K562 (cell line): ENCODE data around the gene MEF2C.

Experiments used
- CTCF ChIP-seq, 3 experiments: IDR thresholded peaks in 2 of 3; conservative IDR thresholded peaks in 1 of 3; 2 replicates each; pipeline ENCODE4 v1.5.1; 2011 to 2012; ENCODE audit warnings: low read length in 3 of 3, mild to moderate bottlenecking in 3 of 3, control low read depth in 2 of 3, improper control_type of control experiment in 1 of 3, inconsistent platforms in 1 of 3, low read depth in 1 of 3, mixed read lengths in 1 of 3, moderate library complexity in 1 of 3; ENCODE audit not compliant: insufficient read depth in 2 of 3
- HMG20A ChIP-seq: fragments of 450-650 bp; formaldehyde crosslinking; conservative IDR thresholded peaks from 2 replicates; pipeline ENCODE4 v1.4.0; 2020; ENCODE audit warnings: mild to moderate bottlenecking, mixed read lengths
- JUN ChIP-seq, 2 experiments: sonication (generic) in 1 of 2; formaldehyde crosslinking in 1 of 2; IDR thresholded peaks; 2 replicates each; pipeline versions ENCODE4 v1.6.1 to v1.8.0; 2012 to 2022; ENCODE audit warnings: borderline replicate concordance in 2 of 2, mild to moderate bottlenecking in 2 of 2, improper control_type of control experiment in 1 of 2, low read depth in 1 of 2, low read length in 1 of 2, missing genetic modification reagents in 1 of 2
- KDM1A ChIP-seq, 2 experiments: fragments of 450-650 bp; IDR thresholded peaks; 2 replicates each; pipeline ENCODE4 v1.6.1; 2016; ENCODE audit warnings: mild to moderate bottlenecking in 2 of 2
- KLF1 ChIP-seq: fragments of 450-650 bp; IDR thresholded peaks from 2 replicates; pipeline ENCODE4 v1.6.1; 2016; ENCODE audit warnings: missing genetic modification characterization, missing compliant biosample characterization
- NFYB ChIP-seq: IDR thresholded peaks from 2 replicates; pipeline ENCODE4 v1.6.1; 2011; ENCODE audit warnings: mild to moderate bottlenecking, moderate library complexity; ENCODE audit not compliant: insufficient read length; ENCODE audit errors: extremely low read depth
- PATZ1 ChIP-seq: fragments of 250-450 bp; sonication (Bioruptor Pico); IDR thresholded peaks from 2 replicates; pipeline ENCODE4 v1.5.0; 2020; ENCODE audit warnings: mild to moderate bottlenecking, borderline replicate concordance
- RBM25 ChIP-seq: fragments of 200-400 bp; formaldehyde crosslinking; IDR thresholded peaks from 2 replicates; pipeline ENCODE4 v1.6.1; 2018; ENCODE audit warnings: low read length, low read depth, moderate library complexity; ENCODE audit not compliant: severe bottlenecking
- THRB ChIP-seq: fragments of 450-650 bp; formaldehyde crosslinking; conservative IDR thresholded peaks from 2 replicates; pipeline ENCODE4 v1.4.0; 2022; ENCODE audit warnings: mild to moderate bottlenecking, missing genetic modification characterization
- ZNF146 ChIP-seq: IDR thresholded peaks from one replicate; pipeline ENCODE4 v1.6.1; 2018; ENCODE audit warnings: missing compliant biosample characterization; ENCODE audit not compliant: unreplicated experiment
- ZNF184 ChIP-seq: sonication (generic); formaldehyde crosslinking; IDR thresholded peaks from 2 replicates; pipeline ENCODE4 v1.5.0; 2020; ENCODE audit warnings: missing genetic modification reagents
- ZNF212 ChIP-seq: fragments of 450-650 bp; formaldehyde crosslinking; IDR thresholded peaks from 2 replicates; pipeline ENCODE4 v1.4.0; 2020; ENCODE audit warnings: mild to moderate bottlenecking

GRCh38 chr5:88929385-88929784 lies 46.4 kb upstream of the MEF2C start:
- TF ChIP-seq CTCF (IDR thresholded peaks at IDR 0.05 in 2 of 3, conservative IDR thresholded peaks at IDR 0.05 in 1 of 3; ENCODE audit: insufficient read depth in 2 of 3, low read depth in 1 of 3, low read length in 3 of 3) (no peak), ZNF146 (no peak), JUN (IDR thresholded peaks at IDR 0.05; ENCODE audit: borderline replicate concordance, low read depth, low read length) (no peak), JUN (CRISPR knock-in tag; IDR thresholded peaks at IDR 0.05; ENCODE audit: borderline replicate concordance) (no peak), KLF1 (tag) (no peak), NFYB (no peak), KDM1A (IDR thresholded peaks at IDR 0.05) (peak; percentile 54 to 72), RBM25 (no peak), PATZ1 (no peak), THRB (CRISPR knock-in tag) (no peak), ZNF184 (CRISPR knock-in tag) (no peak), HMG20A (CRISPR knock-in tag) (no peak), ZNF212 (CRISPR knock-in tag) (no peak)
